K562 (cell line): Measurements from ENCODE around the gene SH3BP5L.

Source experiments
- JUN ChIP-seq, 2 experiments: sonication (generic) in 1 of 2; formaldehyde crosslinking in 1 of 2; IDR thresholded peaks; 2 replicates each; pipeline versions ENCODE4 v1.6.1 to v1.8.0; 2012 to 2022; ENCODE audit warnings: borderline replicate concordance in 2 of 2, mild to moderate bottlenecking in 2 of 2, improper control_type of control experiment in 1 of 2, low read depth in 1 of 2, low read length in 1 of 2, missing genetic modification reagents in 1 of 2
- JUNB ChIP-seq: fragments of 450-650 bp; formaldehyde crosslinking; conservative IDR thresholded peaks from 2 replicates; pipeline ENCODE4 v1.4.0; 2020; ENCODE audit warnings: mild to moderate bottlenecking
- KDM2B ChIP-seq: fragments of 250-450 bp; sonication (Bioruptor Pico); IDR thresholded peaks from 2 replicates; pipeline ENCODE4 v1.8.0; 2021; ENCODE audit warnings: mild to moderate bottlenecking, moderate library complexity
- ZKSCAN3 ChIP-seq: fragments of 250-450 bp; sonication (Bioruptor Pico); IDR thresholded peaks from 2 replicates; pipeline ENCODE4 v1.4.0; 2020

DNA sequence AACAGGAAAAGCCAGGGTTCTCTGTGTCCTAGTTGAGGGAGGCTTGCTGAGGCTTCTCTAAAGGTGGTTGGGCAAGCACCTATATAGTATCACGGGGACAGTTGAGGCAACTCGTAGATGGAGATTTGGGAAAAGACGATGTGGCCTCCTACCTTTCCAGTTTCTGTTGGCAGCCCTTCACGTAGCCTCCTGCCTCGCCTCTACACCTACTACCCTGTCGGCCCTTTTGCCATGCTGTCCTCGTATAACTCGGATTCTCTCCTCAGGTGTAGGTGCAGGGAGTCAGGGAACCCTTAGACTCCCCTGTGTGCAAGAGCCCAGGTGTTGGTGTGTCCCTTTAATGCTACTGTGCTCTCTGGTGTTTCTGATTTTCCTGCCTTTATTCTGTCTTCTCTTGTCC is 22.9 kb upstream of the SH3BP5L start:
- TF ChIP-seq KDM2B (CRISPR knock-in tag) (no peak), JUNB (no peak), ZKSCAN3 (CRISPR knock-in tag) (no peak), JUN (IDR thresholded peaks at IDR 0.05; ENCODE audit: borderline replicate concordance, low read depth, low read length) (no peak), JUN (CRISPR knock-in tag; IDR thresholded peaks at IDR 0.05; ENCODE audit: borderline replicate concordance) (no peak)
